ENCODE data around the gene LRFN4.

Gene LRFN4

DNA sequence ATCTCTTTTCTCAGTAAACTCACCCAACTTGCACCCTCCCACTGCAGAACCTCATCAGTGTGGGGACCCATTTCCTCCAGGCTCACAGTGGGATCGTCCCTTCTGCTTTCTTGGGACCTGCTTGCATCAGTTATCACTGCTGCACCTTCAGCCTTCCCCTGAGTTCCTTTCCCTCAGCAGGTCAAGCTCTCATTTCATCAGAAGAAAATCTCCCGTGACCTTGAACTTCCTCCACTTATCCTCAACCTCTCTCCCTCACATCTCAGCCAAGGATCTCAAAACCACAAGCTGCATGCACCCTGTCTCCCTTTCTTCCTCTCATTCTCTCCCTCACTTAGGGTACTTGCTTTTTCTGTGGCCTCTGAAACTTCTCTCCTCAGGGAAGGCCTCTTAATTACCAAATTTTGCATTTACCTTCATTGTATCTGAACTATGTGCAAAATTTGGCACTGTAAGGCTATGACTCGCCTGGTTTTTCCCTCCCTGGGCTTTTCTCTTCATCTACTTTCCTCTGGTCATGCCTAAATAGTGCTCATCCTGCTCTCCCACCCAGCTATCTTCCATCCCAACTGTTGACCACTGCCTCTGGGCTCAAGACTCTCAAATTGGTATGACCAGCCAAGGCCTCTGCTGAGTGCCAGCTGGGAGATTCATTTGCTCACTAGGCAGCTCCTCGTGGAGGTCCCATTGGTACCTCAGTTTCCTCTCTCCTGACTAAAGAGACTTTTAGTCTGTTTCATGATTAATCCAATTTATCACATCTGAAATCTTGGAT, 16.4 kb upstream of the LRFN4 start:
- no peak for DNase-seq (ENCODE audit: low read depth)
- TF ChIP-seq, protein P1, sequence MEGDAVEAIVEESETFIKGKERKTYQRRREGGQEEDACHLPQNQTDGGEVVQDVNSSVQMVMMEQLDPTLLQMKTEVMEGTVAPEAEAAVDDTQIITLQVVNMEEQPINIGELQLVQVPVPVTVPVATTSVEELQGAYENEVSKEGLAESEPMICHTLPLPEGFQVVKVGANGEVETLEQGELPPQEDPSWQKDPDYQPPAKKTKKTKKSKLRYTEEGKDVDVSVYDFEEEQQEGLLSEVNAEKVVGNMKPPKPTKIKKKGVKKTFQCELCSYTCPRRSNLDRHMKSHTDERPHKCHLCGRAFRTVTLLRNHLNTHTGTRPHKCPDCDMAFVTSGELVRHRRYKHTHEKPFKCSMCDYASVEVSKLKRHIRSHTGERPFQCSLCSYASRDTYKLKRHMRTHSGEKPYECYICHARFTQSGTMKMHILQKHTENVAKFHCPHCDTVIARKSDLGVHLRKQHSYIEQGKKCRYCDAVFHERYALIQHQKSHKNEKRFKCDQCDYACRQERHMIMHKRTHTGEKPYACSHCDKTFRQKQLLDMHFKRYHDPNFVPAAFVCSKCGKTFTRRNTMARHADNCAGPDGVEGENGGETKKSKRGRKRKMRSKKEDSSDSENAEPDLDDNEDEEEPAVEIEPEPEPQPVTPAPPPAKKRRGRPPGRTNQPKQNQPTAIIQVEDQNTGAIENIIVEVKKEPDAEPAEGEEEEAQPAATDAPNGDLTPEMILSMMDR (IDR thresholded peaks at IDR 0.05; ENCODE audit: control insufficient read depth, insufficient read depth, low read depth, low read length, missing control alignments) = no peak
- no peak overlapping the region for H3K4me3 ChIP-seq (ENCODE audit: control insufficient read depth, low read depth, low read length)

DNA sequence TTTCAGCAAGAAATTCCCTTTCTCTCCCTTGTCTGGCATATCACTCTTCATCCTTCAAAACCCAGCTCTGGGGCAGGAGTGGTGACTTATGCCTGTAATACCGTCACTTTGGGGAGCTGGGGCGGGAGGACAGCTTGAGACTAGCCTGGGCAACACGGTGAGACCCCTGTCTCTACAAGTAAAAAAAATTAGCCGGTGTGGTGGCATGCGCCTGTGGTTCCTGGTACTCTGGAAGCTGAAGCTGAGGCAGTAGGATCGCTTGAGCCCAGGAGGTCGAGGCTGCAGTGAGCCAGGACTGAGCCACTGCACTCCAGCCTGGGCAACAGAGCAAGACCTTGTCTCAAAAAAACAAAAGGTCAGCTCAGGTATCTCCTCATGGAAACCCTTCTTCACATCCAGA, 15.0 kb upstream of the LRFN4 start:
- TF ChIP-seq, protein P1 (IDR thresholded peaks at IDR 0.05; ENCODE audit: control insufficient read depth, insufficient read depth, low read depth, low read length, missing control alignments) = no peak
- DNase-seq (ENCODE audit: low read depth) = no peak
- H3K4me3 ChIP-seq (ENCODE audit: control insufficient read depth, low read depth, low read length) = peak overlapping the region; percentile 98

DNA sequence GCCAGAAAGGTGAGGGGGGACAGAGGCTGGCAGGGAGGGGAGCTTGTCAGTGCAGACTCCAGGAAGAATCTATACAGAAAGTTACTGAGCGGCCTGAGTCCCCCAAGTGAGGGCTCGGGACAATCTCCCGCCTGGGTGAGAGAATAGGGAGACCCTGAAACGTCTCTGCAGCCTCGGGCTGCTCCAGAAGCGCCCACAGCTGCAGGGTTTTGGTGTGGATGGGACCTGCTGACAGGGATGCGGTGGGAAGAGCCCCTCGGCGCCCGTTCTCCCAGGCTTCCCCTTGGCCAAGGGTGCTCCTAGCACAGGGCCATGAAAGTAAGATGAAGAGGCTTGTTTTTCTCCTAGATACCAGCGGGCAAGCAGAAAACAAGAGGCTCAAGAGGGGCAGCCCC, 14.4 kb upstream of the LRFN4 start:
- H3K4me3 ChIP-seq (ENCODE audit: control insufficient read depth, low read depth, low read length) = peak overlapping the region; percentile 98
- no peak for DNase-seq (ENCODE audit: low read depth)
- TF ChIP-seq, protein P1 (IDR thresholded peaks at IDR 0.05; ENCODE audit: control insufficient read depth, insufficient read depth, low read depth, low read length, missing control alignments) = no peak

DNA sequence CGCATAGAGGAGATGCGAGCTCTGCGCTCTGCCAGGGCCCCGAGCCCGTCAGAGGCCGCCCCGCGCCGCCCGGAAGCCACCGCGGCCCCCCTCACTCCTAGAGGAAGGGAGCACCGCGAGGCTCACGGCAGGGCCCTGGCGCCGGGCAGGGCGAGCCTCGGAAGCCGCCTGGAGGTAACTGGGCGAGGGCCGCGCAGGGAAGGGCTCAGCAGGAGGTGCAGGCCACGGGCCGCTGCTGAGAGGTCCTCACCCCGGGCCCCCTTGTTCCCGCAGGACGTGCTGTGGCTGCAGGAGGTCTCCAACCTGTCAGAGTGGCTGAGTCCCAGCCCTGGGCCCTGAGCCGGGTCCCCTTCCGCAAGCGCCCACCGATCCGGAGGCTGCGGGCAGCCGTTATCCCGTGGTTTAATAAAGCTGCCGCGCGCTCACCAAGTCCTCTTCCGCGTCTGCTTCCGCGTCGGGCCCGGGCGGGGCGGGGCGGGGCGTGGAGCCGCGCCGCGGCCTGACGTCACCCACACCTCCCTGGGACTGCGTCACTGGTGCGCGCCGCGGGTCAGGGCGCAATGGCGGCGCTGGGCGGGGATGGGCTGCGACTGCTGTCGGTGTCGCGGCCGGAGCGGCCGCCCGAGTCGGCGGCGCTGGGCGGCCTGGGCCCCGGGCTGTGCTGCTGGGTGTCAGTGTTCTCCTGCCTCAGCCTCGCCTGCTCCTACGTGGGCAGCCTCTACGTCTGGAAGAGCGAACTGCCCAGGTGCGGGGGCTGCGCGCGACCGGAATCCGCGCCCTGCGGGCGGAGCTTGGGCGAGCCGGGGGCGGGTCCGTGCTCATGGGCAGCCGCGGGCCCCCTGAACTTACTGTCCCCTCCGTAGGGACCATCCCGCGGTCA, 13.7 kb upstream of the LRFN4 start, which contains the start of gene RCE1:
TSS of gene RCE1 (plus strand) at position 546 of the 880 bp plus-strand sequence. CDS start at position 561, 15 bp downstream.
- TF ChIP-seq, protein P1 (IDR thresholded peaks at IDR 0.05; ENCODE audit: control insufficient read depth, insufficient read depth, low read depth, low read length, missing control alignments) = no peak
- peak; percentile 35 for DNase-seq (ENCODE audit: low read depth)
- peak within 1 kb of the TSS; percentile 98 for H3K4me3 ChIP-seq (ENCODE audit: control insufficient read depth, low read depth, low read length)

DNA sequence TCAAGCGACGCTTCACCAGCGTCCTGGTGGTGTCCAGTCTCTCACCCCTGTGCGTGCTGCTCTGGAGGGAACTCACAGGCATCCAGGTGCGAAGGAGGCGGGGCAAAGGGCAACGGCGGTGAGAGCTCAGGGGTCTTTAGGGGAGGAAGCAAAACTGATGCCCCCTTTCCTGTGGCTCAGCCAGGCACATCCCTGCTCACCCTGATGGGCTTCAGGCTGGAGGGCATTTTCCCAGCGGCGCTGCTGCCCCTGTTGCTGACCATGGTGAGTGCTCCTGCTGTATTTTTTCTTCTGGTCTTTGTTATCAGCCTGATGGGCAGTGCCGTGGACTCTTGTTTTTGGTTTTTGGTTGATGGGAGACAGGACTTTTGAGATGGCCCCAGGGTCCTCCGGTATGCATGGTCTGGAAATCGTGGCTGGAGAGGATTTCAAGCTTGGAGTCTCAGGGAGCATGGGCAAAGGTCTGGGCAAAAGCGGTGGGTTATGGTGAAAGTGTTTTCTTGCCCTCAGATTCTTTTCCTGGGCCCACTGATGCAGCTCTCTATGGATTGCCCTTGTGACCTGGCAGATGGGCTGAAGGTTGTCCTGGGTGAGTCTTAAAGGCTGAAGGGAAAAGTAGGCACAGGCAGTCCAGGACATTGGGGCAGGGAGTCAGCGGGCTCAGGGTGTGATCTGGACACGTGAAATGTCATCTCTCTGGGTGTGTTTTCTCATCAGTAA, 12.9 kb upstream of the LRFN4 start:
- H3K4me3 ChIP-seq (ENCODE audit: control insufficient read depth, low read depth, low read length) = peak overlapping the region; percentile 98
- DNase-seq (ENCODE audit: low read depth) = no peak
- TF ChIP-seq, protein P1 (IDR thresholded peaks at IDR 0.05; ENCODE audit: control insufficient read depth, insufficient read depth, low read depth, low read length, missing control alignments) = no peak

DNA sequence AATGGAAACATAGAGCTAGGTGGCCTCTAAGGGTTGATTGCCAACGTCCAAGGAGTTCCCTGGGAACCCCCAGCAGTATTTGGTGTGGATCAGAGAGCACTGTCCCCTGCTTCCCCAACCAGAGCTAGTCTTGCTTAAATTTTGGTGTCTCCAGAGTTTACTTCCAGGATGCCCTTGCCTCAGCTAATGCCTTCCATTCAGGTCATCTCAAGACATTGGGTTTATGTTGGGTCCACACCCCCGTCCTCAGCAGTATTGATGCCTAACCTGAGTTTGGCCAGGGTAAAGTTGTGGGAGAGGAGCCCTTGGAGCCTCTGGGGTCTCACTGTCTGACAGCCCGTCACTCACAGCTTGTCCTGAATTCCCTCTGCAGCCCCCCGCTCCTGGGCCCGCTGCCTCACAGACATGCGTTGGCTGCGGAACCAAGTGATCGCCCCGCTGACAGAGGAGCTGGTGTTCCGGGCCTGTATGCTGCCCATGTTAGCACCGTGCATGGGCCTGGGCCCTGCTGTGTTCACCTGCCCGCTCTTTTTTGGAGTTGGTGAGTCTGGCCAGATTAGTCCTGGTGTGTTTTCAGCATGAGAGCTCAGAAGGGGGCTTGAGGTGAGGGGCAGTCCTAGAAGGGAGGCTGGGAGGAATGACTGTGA, 12.2 kb upstream of the LRFN4 start:
- no peak for DNase-seq (ENCODE audit: low read depth)
- TF ChIP-seq, protein P1 (IDR thresholded peaks at IDR 0.05; ENCODE audit: control insufficient read depth, insufficient read depth, low read depth, low read length, missing control alignments) = no peak
- peak overlapping the region; percentile 98 for H3K4me3 ChIP-seq (ENCODE audit: control insufficient read depth, low read depth, low read length)
